CD4-positive, alpha-beta T cell (primary cell): ENCODE results near the gene ZNF318. TPM values are rescaled to one million over a fixed set of nuclear protein-coding genes. Genes with fewer than 3 reads are reported as not detected.

Experiments used
- ATAC-seq: fragments of 200-7000 bp; cut with Tn5 transposase; one replicate; pipeline ENCODE4 v1.10.0; 2022; ENCODE audit warnings: mild to moderate bottlenecking; ENCODE audit not compliant: poor library complexity
- CTCF ChIA-PET: fragments of 350-600 bp; sonication (Branson Sonifier 250); formaldehyde crosslinking; loops from one replicate; lab custom pipeline; 2021; ENCODE audit warnings: antibody characterized with exemption, inconsistent platforms; lab: Charles Lee
- POLR2A ChIA-PET: fragments of 350-600 bp; sonication (Branson Sonifier 250); formaldehyde crosslinking; loops from one replicate; lab custom pipeline; 2021; ENCODE audit warnings: antibody characterized with exemption, inconsistent platforms; lab: Charles Lee
- DNase-seq, 14 experiments: peaks; one replicate each; pipeline ENCODE4 v3.0.0-alpha.2; 2013 to 2020; ENCODE audit warnings: mixed read lengths in 2 of 14
- H3K27ac ChIP-seq, 2 donors: one replicate each; pipeline versions ENCODE4 v1.5.1 to v1.7.0; 2013; ENCODE audit warnings: low read length in 2 of 2, low read depth in 1 of 2, mild to moderate bottlenecking in 1 of 2
- H3K27me3 ChIP-seq, 2 experiments: 1 replicate in 1 of 2; 2 replicates in 1 of 2; pipeline versions ENCODE4 v1.6.1 to v1.7.0; 2013; ENCODE audit warnings: low read length in 2 of 2, control low read depth in 1 of 2, mild to moderate bottlenecking in 1 of 2, moderate library complexity in 1 of 2; ENCODE audit not compliant: insufficient read depth in 2 of 2, control insufficient read depth in 1 of 2
- H3K36me3 ChIP-seq: one replicate; pipeline ENCODE4 v1.6.1; 2013; ENCODE audit warnings: low read length, control low read depth; ENCODE audit not compliant: insufficient read depth
- H3K4me1 ChIP-seq: one replicate; pipeline ENCODE4 v1.6.1; 2013; ENCODE audit warnings: low read length, control low read depth; ENCODE audit not compliant: insufficient read depth
- H3K4me3 ChIP-seq: one replicate; pipeline ENCODE4 v1.5.1; 2013; ENCODE audit warnings: mild to moderate bottlenecking, low read length, moderate library complexity
- H3K9me3 ChIP-seq, 2 experiments: 1 replicate in 1 of 2; 2 replicates in 1 of 2; pipeline versions ENCODE4 v1.6.1 to v1.7.0; 2013; ENCODE audit warnings: low read length in 2 of 2, mild to moderate bottlenecking in 2 of 2, control low read depth in 1 of 2, moderate library complexity in 1 of 2; ENCODE audit not compliant: control insufficient read depth in 1 of 2, insufficient read depth in 1 of 2
- H3K27ac Mint-ChIP-seq: one replicate; pipeline ENCODE4 v1.8.0; 2020; ENCODE audit warnings: mixed read lengths
- H3K27me3 Mint-ChIP-seq: one replicate; pipeline ENCODE4 v1.8.0; 2021; ENCODE audit warnings: mixed read lengths
- H3K36me3 Mint-ChIP-seq: one replicate; pipeline ENCODE4 v1.8.0; 2021; ENCODE audit warnings: low read depth, mixed read lengths
- H3K4me1 Mint-ChIP-seq: one replicate; pipeline ENCODE4 v1.8.0; 2021; ENCODE audit warnings: low read depth, mixed read lengths
- H3K4me3 Mint-ChIP-seq: one replicate; pipeline ENCODE4 v1.8.0; 2020; ENCODE audit warnings: mild to moderate bottlenecking, mixed read lengths
- H3K9me3 Mint-ChIP-seq: one replicate; pipeline ENCODE4 v1.8.0; 2020; ENCODE audit warnings: mixed read lengths
- CTCF ChIP-seq: fragments of 200-600 bp; IDR thresholded peaks from one replicate; pipeline ENCODE4 v1.8.0; 2022; ENCODE audit warnings: antibody characterized with exemption, mild to moderate bottlenecking
- intact Hi-C, 2 experiments: fragments of 100-400 bp; cut with DNase I in 1 of 2; cut with micrococcal nuclease in 1 of 2; formaldehyde crosslinking; loops; one replicate each; pipeline versions ENCODE4 v1.15.1 to v1.9.0; 2023 to 2025; cut with DNase I, micrococcal nuclease
- total RNA-seq, 174 experiments: library from RNA in 2 of 174; stranded (reverse) in 2 of 174; gene quantifications; one replicate each; pipeline ENCODE4 v1.2.3 and lab custom pipeline; 2021 to 2026

The ZNF318 gene
- total RNA-seq, 2 experiments from 2014 or later, result 20.4 TPM

GRCh38 chr6:43407296-43407695, 37.8 kb upstream of the ZNF318 start:
- H3K36me3 Mint-ChIP-seq, result no peaks in the 10 kb centered on the region
- H3K4me1 Mint-ChIP-seq, result no peaks in the 10 kb centered on the region
- H3K27ac Mint-ChIP-seq, result no peak overlapping the region
- Histone ChIP-seq H3K27ac (no peak overlapping the region), H3K9me3 (no peaks in the 10 kb centered on the region), H3K4me3 (no peak overlapping the region), H3K4me1 (no peaks in the 10 kb centered on the region), H3K36me3 (no peaks in the 10 kb centered on the region), H3K27me3 (peaks cover 0 to 3% of the 10 kb centered on the region in 2 experiments)
- TF ChIP-seq CTCF, result no peak
- CTCF ChIA-PET, result no interaction called here
- intact Hi-C loops, result no loop called here
- ATAC-seq, result no peak
- H3K27me3 Mint-ChIP-seq, result peaks cover 24% of the 10 kb centered on the region
- no peaks in the 10 kb centered on the region for H3K9me3 Mint-ChIP-seq
- POLR2A ChIA-PET, result no interaction called here
- no peak overlapping the region for H3K4me3 Mint-ChIP-seq
- DNase-seq, result no peak

- H3K27ac ChIP-seq, result no peak overlapping the region
- Mint-ChIP-seq H3K27ac (no peak overlapping the region), H3K36me3 (no peaks in the 10 kb centered on the region), H3K27me3 (peaks cover 24% of the 10 kb centered on the region), H3K4me3 (no peak overlapping the region), H3K9me3 (no peaks in the 10 kb centered on the region), H3K4me1 (no peaks in the 10 kb centered on the region)
- H3K9me3 ChIP-seq, result no peaks in the 10 kb centered on the region
- POLR2A ChIA-PET, result no interaction called here
- no peak for ATAC-seq
- CTCF ChIA-PET, result interaction anchor here (0.6 kb wide), 1 partner anchor 564 kb away, joined by 5 read pairs; no protein-coding TSS in a partner anchor
- H3K36me3 ChIP-seq, result no peaks in the 10 kb centered on the region
- H3K4me3 ChIP-seq, result no peak overlapping the region
- no peak for TF ChIP-seq CTCF
- no peak for DNase-seq
- peaks cover 0 to 5% of the 10 kb centered on the region in 2 experiments for H3K27me3 ChIP-seq
- intact Hi-C loops, result no loop called here
- no peaks in the 10 kb centered on the region for H3K4me1 ChIP-seq
Observed at GRCh38 chr6:43405354-43405753, 35.9 kb upstream of the ZNF318 start.

- Mint-ChIP-seq H3K36me3 (no peaks in the 10 kb centered on the region), H3K9me3 (no peaks in the 10 kb centered on the region), H3K27ac (no peak overlapping the region), H3K27me3 (peaks cover 20% of the 10 kb centered on the region), H3K4me3 (no peak overlapping the region), H3K4me1 (peaks cover 3% of the 10 kb centered on the region)
- Histone ChIP-seq H3K4me3 (no peak overlapping the region), H3K4me1 (no peaks in the 10 kb centered on the region), H3K27ac (no peak overlapping the region), H3K36me3 (no peaks in the 10 kb centered on the region), H3K27me3 (peaks cover 0 to 5% of the 10 kb centered on the region in 2 experiments), H3K9me3 (no peaks in the 10 kb centered on the region)
- DNase-seq (no peak), ATAC-seq (no peak)
- ChIA-PET POLR2A (interaction anchor here (0.6 kb wide), 1 partner anchor 194 kb away, joined by 3 read pairs; no protein-coding TSS in a partner anchor), CTCF (no interaction called here)
- no peak for TF ChIP-seq CTCF
- intact Hi-C loops, result no loop called here
Observed at GRCh38 chr6:43402820-43403219, 33.4 kb upstream of the ZNF318 start.
